ENCODE results near the gene ACSS3. TPM values are rescaled to one million over a fixed set of nuclear protein-coding genes. Genes with fewer than 3 reads are reported as not detected.

The ACSS3 gene
- total RNA-seq, 1 experiment from 2014 or later = 19.3 TPM

GRCh38 chr12:81221681-81222080, 143.8 kb downstream of the ACSS3 start:
- Histone ChIP-seq H3K79me1 (ENCODE audit: insufficient read depth, low read depth, low read length, poor library complexity, severe bottlenecking) (no peaks in the 10 kb centered on the region), H3K18ac (ENCODE audit: insufficient read length, low read depth, low read length) (no peak overlapping the region), H2BK20ac (ENCODE audit: low read depth, low read length, poor library complexity, severe bottlenecking) (no peak overlapping the region), H2AFZ (ENCODE audit: low read length) (no peak overlapping the region), H3K56ac (ENCODE audit: insufficient read length, low read depth, low read length) (no peak overlapping the region), H4K91ac (ENCODE audit: insufficient read length, low read depth, low read length) (no peak overlapping the region), H3K9me3 (ENCODE audit: control insufficient read depth, low read depth, low read length) (no peaks in the 10 kb centered on the region), H3T11ph (ENCODE audit: low read length) (no peak overlapping the region), H3K79me2 (ENCODE audit: insufficient read depth, low read length) (no peaks in the 10 kb centered on the region), H3K27ac (ENCODE audit: insufficient read length, low read depth, low read length) (no peak overlapping the region), H2BK5ac (ENCODE audit: insufficient read length, low read length) (no peak overlapping the region), H2BK120ac (ENCODE audit: low read depth, low read length, poor library complexity, severe bottlenecking) (no peak overlapping the region), H3K23ac (ENCODE audit: insufficient read length, low read depth, low read length) (no peak overlapping the region), H2BK12ac (ENCODE audit: insufficient read length, low read depth, low read length) (no peak overlapping the region), H3K4ac (ENCODE audit: low read depth, low read length) (no peak overlapping the region), H4K8ac (replicated peaks; ENCODE audit: insufficient read length, low read depth, low read length) (no peak overlapping the region), H2AK5ac (ENCODE audit: insufficient read length, low read length) (no peak overlapping the region), H2BK15ac (ENCODE audit: low read depth, low read length) (no peak overlapping the region), H3K4me1 (ENCODE audit: insufficient read depth, low read length) (no peaks in the 10 kb centered on the region), H3K14ac (ENCODE audit: insufficient read depth, low read length) (no peak overlapping the region), H3K23me2 (ENCODE audit: insufficient read length, low read depth, low read length, poor library complexity, severe bottlenecking) (no peaks in the 10 kb centered on the region), H3K9ac (ENCODE audit: extremely low read depth, insufficient read length, low read length) (no peak overlapping the region), H4K20me1 (ENCODE audit: control insufficient read depth, insufficient read depth, insufficient read length) (no peaks in the 10 kb centered on the region), H3K4me2 (ENCODE audit: insufficient read depth, insufficient read length, low read length) (no peak overlapping the region), H3K27me3 (ENCODE audit: insufficient read depth, low read length) (no peaks in the 10 kb centered on the region), H4K5ac (ENCODE audit: insufficient read length, low read depth, low read length) (no peak overlapping the region)
- Mint-ChIP-seq H3K4me1 (peaks cover 5% of the 10 kb centered on the region in 2 experiments; a peak in 3 of 4 replicates), H3K27ac (no peak overlapping the region), H3K9me3 (no peaks in the 10 kb centered on the region), H3K27me3 (ENCODE audit: low read depth) (no peaks in the 10 kb centered on the region), H3K36me3 (ENCODE audit: insufficient read depth in 1 of 3, low read depth in 3 of 3) (no peaks in the 10 kb centered on the region), H3K4me3 (no peak overlapping the region)
- no CpG with 5 or more reads among the region's 1 CpG for WGBS (ENCODE audit: extremely low coverage, insufficient read length, low lambda C conversion rate)
- no peak for TF ChIP-seq CTCF (conservative IDR thresholded peaks at IDR 0.05)
- no peak for DNase-seq

Data from H9 (cell line).